Neuronal stem cell (in vitro differentiated cells): Measurements from ENCODE around the gene PRRX1.

Source experiments
- DNase-seq: peaks from one replicate; pipeline ENCODE4 v3.0.0-alpha.2; 2013; ENCODE audit warnings: low spot score
- H2AFZ ChIP-seq: one replicate; pipeline ENCODE4 v1.6.1; 2013; ENCODE audit warnings: mild to moderate bottlenecking, low read length, inconsistent platforms
- H2AK5ac ChIP-seq: 2 replicates; pipeline ENCODE4 v1.6.1; 2013; ENCODE audit warnings: low read depth, mild to moderate bottlenecking, inconsistent platforms, low read length, moderate library complexity, mixed read lengths
- H2BK120ac ChIP-seq: 2 replicates; pipeline ENCODE4 v1.6.1; 2013; ENCODE audit warnings: low read depth, mild to moderate bottlenecking, inconsistent platforms, low read length, moderate library complexity, mixed read lengths
- H2BK12ac ChIP-seq: one replicate; pipeline ENCODE4 v1.6.1; 2013; ENCODE audit warnings: low read length, inconsistent platforms
- H2BK15ac ChIP-seq: 2 replicates; pipeline ENCODE4 v1.6.1; 2013; ENCODE audit warnings: mild to moderate bottlenecking, low read length, inconsistent platforms, mixed read lengths
- H2BK5ac ChIP-seq: one replicate; pipeline ENCODE4 v1.6.1; 2013; ENCODE audit warnings: inconsistent platforms, mild to moderate bottlenecking, low read length, moderate library complexity
- H3K14ac ChIP-seq: one replicate; pipeline ENCODE4 v1.6.1; 2013; ENCODE audit warnings: low read length, inconsistent platforms
- H3K18ac ChIP-seq: 2 replicates; pipeline ENCODE4 v1.6.1; 2013; ENCODE audit warnings: low read length, inconsistent platforms
- H3K23ac ChIP-seq: 2 replicates; pipeline ENCODE4 v1.6.1; 2013; ENCODE audit warnings: low read depth, mild to moderate bottlenecking, mixed read lengths, low read length, inconsistent platforms; ENCODE audit not compliant: poor library complexity
- H3K27ac ChIP-seq: replicated peaks from 3 replicates; pipeline ENCODE4 v1.5.1; 2013; ENCODE audit warnings: low read length, inconsistent platforms
- H3K27me3 ChIP-seq, 3 experiments: 2 replicates each; pipeline ENCODE4 v1.6.1; 2013; ENCODE audit warnings: low read length in 3 of 3, mild to moderate bottlenecking in 2 of 3, inconsistent platforms in 1 of 3, low read depth in 1 of 3, mixed read lengths in 1 of 3, moderate library complexity in 1 of 3; ENCODE audit not compliant: control insufficient read depth in 3 of 3, insufficient read depth in 3 of 3
- H3K36me3 ChIP-seq, 2 donors: replicated peaks in 1 of 2; 2 replicates each; pipeline ENCODE4 v1.6.1; 2013; ENCODE audit warnings: low read length in 2 of 2; ENCODE audit not compliant: control insufficient read depth in 2 of 2, insufficient read depth in 2 of 2
- H3K4ac ChIP-seq: 2 replicates; pipeline ENCODE4 v1.6.1; 2013; ENCODE audit warnings: inconsistent platforms, mild to moderate bottlenecking, low read length, moderate library complexity
- H3K4me1 ChIP-seq, 2 donors: 1 replicate in 1 of 2; 2 replicates in 1 of 2; pipeline ENCODE4 v1.6.1; 2013; ENCODE audit warnings: low read length in 2 of 2, low read depth in 1 of 2; ENCODE audit not compliant: control insufficient read depth in 2 of 2, insufficient read depth in 1 of 2
- H3K4me2 ChIP-seq: one replicate; pipeline ENCODE4 v1.6.1; 2013; ENCODE audit warnings: mild to moderate bottlenecking, low read length, inconsistent platforms; ENCODE audit not compliant: insufficient read depth, poor library complexity, severe bottlenecking
- H3K4me3 ChIP-seq, 2 donors: 2 replicates each; pipeline ENCODE4 v1.5.1; 2013; ENCODE audit warnings: low read length in 2 of 2, mild to moderate bottlenecking in 2 of 2, inconsistent platforms in 1 of 2, moderate library complexity in 1 of 2
- H3K79me1 ChIP-seq: one replicate; pipeline ENCODE4 v1.6.1; 2013; ENCODE audit warnings: low read depth, mild to moderate bottlenecking, inconsistent platforms, low read length, moderate library complexity
- H3K9ac ChIP-seq: one replicate; pipeline ENCODE4 v1.6.1; 2013; ENCODE audit warnings: mild to moderate bottlenecking, low read depth, low read length, inconsistent platforms; ENCODE audit not compliant: poor library complexity
- H3K9me3 ChIP-seq, 2 donors: replicated peaks in 1 of 2; 2 replicates each; pipeline versions ENCODE3 to v1.6.1; 2013; ENCODE audit warnings: low read length in 2 of 2, mild to moderate bottlenecking in 2 of 2, inconsistent platforms in 1 of 2, low read depth in 1 of 2, mixed read lengths in 1 of 2, moderate library complexity in 1 of 2; ENCODE audit not compliant: control insufficient read depth in 2 of 2, insufficient read depth in 1 of 2
- H4K8ac ChIP-seq: one replicate; pipeline ENCODE4 v1.6.1; 2013; ENCODE audit warnings: low read depth, mild to moderate bottlenecking, inconsistent platforms, low read length, moderate library complexity
- H4K91ac ChIP-seq: one replicate; pipeline ENCODE4 v1.6.1; 2013; ENCODE audit warnings: low read length, low read depth, mild to moderate bottlenecking, inconsistent platforms; ENCODE audit not compliant: poor library complexity
- WGBS, 2 donors: extraction: QIAGEN DNeasy Blood & Tissue Kit; methylation state at CpG; one replicate each; pipeline ENCODE4 v1.1.7; 2013; ENCODE audit warnings: missing lambda C conversion rate in 2 of 2, mixed read lengths in 1 of 2; ENCODE audit not compliant: insufficient read length in 2 of 2, insufficient replicate concordance in 1 of 2; ENCODE audit errors: extremely low coverage in 2 of 2; 5-methylcytosine and 5-hydroxymethylcytosine counted together

Gene PRRX1

GRCh38 chr1:170664828-170665612 lies 1.1 kb downstream of the PRRX1 start:
- H3K9ac ChIP-seq, result peak overlapping the region; percentile 36
- DNase-seq, result no peak

GRCh38 chr1:170665629-170666028 lies 1.7 kb downstream of the PRRX1 start:
- Histone ChIP-seq H3K9ac (no peak overlapping the region), H3K23ac (no peak overlapping the region), H3K4ac (no peak overlapping the region), H3K36me3 (no peaks in the 10 kb centered on the region), H3K18ac (no peak overlapping the region), H3K27me3 (peaks cover 48 to 100% (median 99%) of the 10 kb centered on the region in 3 experiments), H3K4me2 (no peak overlapping the region), H2BK12ac (no peak overlapping the region), H3K79me1 (no peaks in the 10 kb centered on the region), H4K8ac (no peak overlapping the region), H2AFZ (no peak overlapping the region), H3K9me3 (peaks cover 1 to 3% of the 10 kb centered on the region in 2 donors), H3K4me3 (no peak overlapping the region), H2AK5ac (no peak overlapping the region), H2BK15ac (no peak overlapping the region), H3K14ac (no peak overlapping the region), H3K27ac (no peak overlapping the region), H4K91ac (no peak overlapping the region), H2BK5ac (no peak overlapping the region), H2BK120ac (no peak overlapping the region), H3K4me1 (peaks cover 11 to 13% of the 10 kb centered on the region in 2 donors)
- no CpG with 5 or more reads among the region's 14 CpGs for WGBS, 2 donors
- DNase-seq, result no peak

More at GRCh38 chr1:170664828-170665612, 1.1 kb downstream of the PRRX1 start:
- no peak overlapping the region for H3K23ac ChIP-seq
- H3K79me1 ChIP-seq, result no peaks in the 10 kb centered on the region
- no peak overlapping the region for H2AK5ac ChIP-seq
- H4K91ac ChIP-seq, result no peak overlapping the region
- H3K4me3 ChIP-seq, result peak overlapping the region; percentile 31 to 74
- H3K27me3 ChIP-seq, result peaks cover 52 to 99% (median 99%) of the 10 kb centered on the region in 3 experiments
- H2BK120ac ChIP-seq, result no peak overlapping the region
- H2AFZ ChIP-seq, result peak overlapping the region; percentile 94
- peak overlapping the region; percentile 35 for H2BK15ac ChIP-seq
- no peak overlapping the region for H2BK12ac ChIP-seq
- no CpG with 5 or more reads among the region's 37 CpGs for WGBS, 2 donors
- peaks cover 1 to 3% of the 10 kb centered on the region in 2 donors for H3K9me3 ChIP-seq
- no peak overlapping the region for H3K14ac ChIP-seq
- H4K8ac ChIP-seq, result no peak overlapping the region
- H2BK5ac ChIP-seq, result no peak overlapping the region
- no peak overlapping the region for H3K27ac ChIP-seq
- no peak overlapping the region for H3K4ac ChIP-seq
- peak overlapping the region; percentile 58 for H3K18ac ChIP-seq
- H3K36me3 ChIP-seq, result no peaks in the 10 kb centered on the region
- peak overlapping the region; percentile 81 for H3K4me2 ChIP-seq
- H3K4me1 ChIP-seq, result peaks cover 11 to 13% of the 10 kb centered on the region in 2 donors

GRCh38 chr1:170666541-170667254 lies 2.8 kb downstream of the PRRX1 start:
- Histone ChIP-seq H3K14ac (no peak overlapping the region), H3K36me3 (no peaks in the 10 kb centered on the region), H2AK5ac (no peak overlapping the region), H2BK120ac (no peak overlapping the region), H3K18ac (no peak overlapping the region), H3K79me1 (no peaks in the 10 kb centered on the region), H3K9ac (no peak overlapping the region), H3K27ac (no peak overlapping the region), H3K23ac (peak overlapping the region; percentile 61), H3K4ac (no peak overlapping the region), H4K8ac (no peak overlapping the region), H2AFZ (no peak overlapping the region), H3K4me1 (peaks cover 8 to 9% of the 10 kb centered on the region in 2 donors), H3K27me3 (peaks cover 42 to 100% (median 95%) of the 10 kb centered on the region in 3 experiments), H3K4me2 (no peak overlapping the region), H3K4me3 (no peak overlapping the region), H3K9me3 (peaks cover 0 to 3% of the 10 kb centered on the region in 2 donors), H2BK12ac (no peak overlapping the region), H2BK5ac (no peak overlapping the region), H4K91ac (no peak overlapping the region), H2BK15ac (no peak overlapping the region)
- no peak for DNase-seq
- WGBS, 2 donors, result no CpG with 5 or more reads among the region's 32 CpGs
